ENCODE data around the gene EYA3.
A peak's percentile ranks its signal among the peaks of the same experiment; 100 is the strongest.

Gene EYA3

DNA sequence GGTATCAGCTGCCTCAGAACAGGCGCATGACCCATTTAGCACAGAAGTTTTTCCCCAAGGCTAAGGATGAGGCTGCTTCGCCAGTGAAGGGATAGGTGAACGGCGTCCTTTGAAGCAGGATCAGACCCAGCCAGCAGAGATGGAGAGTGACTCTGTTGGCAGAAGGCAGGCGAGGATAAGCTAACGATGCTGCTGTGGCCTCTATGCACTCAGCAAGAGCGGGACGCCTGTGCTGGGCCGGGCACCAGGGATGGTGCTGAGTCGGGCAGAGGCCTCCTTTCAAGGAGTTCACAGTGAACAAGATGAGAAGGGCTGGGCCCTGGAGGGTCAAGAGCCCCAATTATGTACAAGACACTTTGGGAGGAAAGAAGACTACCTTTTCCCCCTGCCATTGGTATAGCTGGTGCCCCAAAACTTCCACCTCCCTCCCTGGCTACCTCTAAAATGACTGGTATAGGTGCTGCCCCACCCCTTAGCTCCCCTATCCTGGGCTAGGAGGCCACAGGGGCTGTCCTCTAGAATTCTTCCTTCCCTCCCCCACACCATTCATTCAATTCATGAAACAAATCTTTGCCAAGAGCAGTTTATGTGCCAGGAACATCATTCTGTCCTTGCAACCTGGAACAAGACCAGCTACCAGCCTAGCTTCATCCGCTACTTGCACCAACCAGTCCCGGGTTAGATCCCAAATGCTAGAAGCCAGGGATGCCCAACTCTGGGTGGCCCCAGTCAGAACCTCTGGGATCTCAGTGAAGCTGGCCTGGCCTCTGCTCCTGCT lies 121.1 kb downstream of the EYA3 start:
- no peak for DNase-seq

DNA sequence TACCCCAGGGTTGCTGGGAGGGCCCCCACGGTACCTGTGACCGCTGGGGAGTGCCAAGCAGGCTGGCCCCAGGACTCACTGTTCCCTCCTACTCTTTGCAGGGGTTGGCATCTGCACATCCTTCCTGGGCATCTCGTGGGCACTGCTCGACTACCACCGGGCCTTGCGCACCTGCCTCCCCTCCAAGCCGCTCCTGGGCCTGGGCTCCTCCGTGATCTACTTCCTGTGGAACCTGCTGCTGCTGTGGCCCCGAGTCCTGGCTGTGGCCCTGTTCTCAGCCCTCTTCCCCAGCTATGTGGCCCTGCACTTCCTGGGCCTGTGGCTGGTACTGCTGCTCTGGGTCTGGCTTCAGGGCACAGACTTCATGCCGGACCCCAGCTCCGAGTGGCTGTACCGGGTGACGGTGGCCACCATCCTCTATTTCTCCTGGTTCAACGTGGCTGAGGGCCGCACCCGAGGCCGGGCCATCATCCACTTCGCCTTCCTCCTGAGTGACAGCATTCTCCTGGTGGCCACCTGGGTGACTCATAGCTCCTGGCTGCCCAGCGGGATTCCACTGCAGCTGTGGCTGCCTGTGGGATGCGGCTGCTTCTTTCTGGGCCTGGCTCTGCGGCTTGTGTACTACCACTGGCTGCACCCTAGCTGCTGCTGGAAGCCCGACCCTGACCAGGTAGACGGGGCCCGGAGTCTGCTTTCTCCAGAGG lies 121.9 kb downstream of the EYA3 start:
- DNase-seq = no peak

DNA sequence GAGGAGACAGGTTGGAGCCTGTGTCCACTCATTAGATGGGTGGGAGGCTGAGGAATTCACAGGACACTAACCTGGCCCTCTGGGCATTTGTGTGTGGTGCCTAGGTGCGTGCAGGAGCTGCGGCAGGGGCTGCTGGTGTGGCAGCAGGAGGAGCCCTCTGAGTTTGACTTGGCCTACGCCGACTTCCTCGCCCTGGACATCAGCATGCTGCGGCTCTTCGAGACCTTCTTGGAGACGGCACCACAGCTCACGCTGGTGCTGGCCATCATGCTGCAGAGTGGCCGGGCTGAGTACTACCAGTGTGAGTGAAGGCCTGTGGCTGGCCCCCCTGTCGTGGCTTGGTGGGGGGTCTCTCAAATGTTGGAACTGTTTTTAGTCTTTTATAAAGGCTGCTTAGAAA lies 125.0 kb downstream of the EYA3 start:
- no peak for DNase-seq

DNA sequence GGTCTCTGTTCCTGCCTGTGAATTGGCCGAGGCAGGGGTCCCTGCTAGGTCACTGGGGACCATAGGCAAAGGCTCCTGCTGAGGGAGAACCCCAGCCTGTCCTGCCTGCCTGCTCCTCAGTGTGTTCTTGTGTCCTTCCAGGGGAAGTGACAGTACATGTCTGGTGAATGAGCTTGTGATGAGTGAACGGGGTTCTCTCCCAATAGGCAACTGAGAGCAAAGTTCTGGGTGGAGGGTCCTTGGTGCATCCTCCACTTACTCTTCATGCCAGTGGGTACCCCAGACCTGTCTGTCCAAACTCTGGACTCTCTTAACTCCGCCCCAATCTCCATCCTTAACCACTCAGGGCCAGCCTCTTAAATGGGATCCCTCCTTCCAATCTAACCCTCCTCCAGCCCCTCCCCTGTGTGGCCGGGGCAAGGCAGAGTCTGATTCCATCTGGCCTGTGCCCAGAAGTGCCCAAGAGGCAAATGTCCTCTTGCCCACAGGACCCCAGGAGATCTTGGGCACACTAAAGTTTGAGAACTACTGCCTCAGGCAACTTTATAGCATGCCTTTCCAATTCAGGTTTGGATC lies 126.7 kb downstream of the EYA3 start:
- DNase-seq = no peak

DNA sequence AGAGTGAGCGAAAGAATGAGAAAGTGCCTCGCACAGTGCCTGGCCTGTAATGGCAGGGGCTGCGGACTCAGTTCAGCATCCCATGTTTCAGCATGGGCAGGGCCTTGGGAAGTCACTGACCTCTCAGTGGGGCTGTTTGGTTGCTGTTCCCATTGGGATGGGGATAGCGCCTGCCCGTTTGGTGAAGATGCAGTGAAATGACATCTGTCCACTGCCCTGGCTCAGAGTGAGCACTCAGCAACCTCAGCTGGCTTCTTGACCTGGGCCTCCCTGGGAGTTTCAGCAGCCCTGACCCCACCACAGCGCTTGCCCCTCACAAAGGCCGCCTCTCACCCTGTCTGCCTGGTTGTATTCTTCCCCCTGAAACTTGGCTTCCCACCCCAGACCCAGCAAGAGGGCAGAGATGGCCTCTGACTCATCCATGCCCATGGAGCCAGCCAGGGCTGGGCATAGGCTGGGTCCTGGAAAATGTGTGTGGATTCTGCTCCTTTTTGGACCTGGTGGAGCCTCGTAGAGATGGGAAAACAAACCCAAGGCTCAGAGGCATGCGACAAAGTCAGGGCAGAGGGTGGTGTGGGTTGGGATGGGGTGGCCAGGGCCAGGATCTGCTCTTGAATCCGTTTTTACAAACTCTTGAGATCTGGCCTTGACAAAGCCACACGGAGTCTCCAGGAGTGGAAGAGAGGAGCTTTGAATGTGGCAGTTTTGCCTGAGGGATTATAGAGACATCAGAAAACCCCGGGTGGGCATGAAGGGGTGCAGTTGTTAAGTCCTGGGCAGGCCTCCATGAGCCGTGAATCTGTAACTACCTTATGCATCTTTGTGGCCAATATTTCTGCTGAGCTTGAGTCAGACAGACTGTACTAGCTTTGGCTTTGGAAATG lies 127.4 kb downstream of the EYA3 start:
- DNase-seq = no peak

DNA sequence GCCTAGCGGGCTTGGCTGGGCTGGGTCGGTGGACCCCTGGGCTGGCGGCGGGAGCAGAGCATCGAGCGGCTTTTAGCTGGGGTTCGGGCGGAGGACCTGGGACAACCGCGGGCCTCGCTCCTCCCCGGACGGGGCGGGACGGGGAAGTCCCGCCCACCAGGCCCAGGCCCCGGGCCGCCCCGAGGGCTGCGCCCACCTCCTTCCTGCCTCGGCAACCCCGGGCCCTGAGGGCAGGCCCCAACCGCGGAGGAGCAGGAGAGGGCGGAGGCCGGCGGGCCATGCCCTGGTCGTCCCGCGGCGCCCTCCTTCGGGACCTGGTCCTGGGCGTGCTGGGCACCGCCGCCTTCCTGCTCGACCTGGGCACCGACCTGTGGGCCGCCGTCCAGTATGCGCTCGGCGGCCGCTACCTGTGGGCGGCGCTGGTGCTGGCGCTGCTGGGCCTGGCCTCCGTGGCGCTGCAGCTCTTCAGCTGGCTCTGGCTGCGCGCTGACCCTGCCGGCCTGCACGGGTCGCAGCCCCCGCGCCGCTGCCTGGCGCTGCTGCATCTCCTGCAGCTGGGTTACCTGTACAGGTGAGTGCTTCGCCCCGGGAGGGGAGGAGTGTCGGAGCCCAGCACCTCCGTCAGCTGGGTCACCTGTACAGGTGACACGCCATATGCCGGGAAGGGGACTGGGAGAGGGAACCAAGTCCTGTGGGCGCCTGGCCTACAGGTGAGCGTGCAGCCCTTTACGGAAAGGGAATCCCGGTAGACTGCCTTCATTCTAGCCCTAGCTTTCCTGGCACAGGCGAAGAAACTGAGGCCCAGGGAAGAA lies 128.4 kb downstream of the EYA3 start, which contains the start of gene XKR8:
Gene XKR8 (plus strand): TSS at position 182 of the 812 bp plus-strand sequence. CDS start 97 bp downstream, at position 279.
- peak; percentile 70 to 91 (median 75) for DNase-seq

DNA sequence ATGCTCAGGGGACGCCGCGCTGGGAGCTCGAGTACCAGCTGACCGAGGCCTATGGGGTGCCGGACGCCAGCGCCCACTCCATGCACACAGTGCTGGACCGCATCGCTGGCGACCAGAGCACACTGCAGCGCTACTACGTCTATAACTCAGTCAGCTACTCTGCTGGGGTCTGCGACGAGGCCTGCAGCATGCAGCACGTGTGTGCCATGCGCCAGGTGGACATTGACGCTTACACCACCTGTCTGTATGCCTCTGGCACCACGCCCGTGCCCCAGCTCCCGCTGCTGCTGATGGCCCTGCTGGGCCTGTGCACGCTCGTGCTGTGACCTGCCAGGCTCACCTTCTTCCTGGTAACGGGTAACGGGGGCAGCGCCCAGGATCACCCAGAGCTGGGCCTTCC lies 129.9 kb downstream of the EYA3 start:
- no peak for DNase-seq

DNA sequence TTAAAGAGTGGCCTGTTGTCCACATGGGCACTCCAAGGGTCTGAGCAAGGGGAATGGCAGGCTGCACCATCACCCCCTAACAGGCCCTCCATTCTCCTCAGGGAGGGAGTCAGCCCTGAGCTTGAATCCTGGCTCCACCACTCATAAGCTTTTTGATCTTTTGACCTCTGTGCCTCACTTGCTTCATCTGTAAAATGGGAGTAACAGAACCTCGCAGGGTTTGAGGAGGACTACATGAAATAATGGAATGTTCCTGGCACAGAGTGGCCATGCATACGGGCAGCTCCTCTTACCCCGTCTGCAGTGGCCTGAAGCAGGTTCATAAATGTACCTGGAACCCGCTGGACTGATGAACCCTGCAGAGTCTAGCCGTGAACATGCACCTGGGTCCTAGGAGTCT lies 130.8 kb downstream of the EYA3 start:
- no peak for DNase-seq

DNA sequence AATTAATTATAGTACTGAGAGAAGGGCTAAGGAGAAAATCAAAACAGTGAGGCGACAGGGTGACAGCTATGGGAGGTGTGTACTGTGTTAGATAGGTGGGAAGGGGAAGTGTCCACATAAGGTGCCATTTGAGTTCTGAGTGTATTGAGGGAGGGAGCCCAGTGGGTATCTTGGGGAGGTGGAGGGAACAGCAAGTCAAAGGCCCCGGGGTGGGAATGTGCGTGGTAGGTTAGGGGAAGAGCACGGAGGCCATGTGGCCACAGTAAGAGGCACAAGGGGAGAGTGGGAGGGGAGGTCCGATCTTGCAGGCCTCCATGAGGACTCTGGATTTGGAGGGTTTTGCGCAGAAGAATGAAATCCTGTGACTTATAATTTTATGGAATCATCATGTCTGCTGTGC lies 131.6 kb downstream of the EYA3 start:
- DNase-seq = no peak

DNA sequence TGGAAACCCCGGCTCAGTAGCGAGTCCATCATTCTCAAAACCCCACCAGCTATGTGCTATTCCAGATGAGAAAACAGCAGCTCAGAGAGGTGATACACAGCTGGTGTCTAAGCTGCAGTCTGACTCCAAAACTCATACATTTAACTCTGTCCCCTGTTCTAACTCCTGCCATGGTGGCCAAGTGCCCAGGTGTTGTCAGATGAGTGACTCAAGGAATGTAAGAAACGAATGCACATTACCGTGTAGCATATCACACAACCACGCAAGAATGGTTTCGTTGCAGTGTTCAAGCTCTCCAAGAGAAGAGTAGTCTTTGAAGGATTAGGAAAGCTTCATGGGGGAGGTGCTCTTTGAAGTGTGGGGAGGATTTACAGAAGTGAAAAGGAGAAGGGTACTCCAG lies 133.3 kb downstream of the EYA3 start:
- DNase-seq = no peak

DNA sequence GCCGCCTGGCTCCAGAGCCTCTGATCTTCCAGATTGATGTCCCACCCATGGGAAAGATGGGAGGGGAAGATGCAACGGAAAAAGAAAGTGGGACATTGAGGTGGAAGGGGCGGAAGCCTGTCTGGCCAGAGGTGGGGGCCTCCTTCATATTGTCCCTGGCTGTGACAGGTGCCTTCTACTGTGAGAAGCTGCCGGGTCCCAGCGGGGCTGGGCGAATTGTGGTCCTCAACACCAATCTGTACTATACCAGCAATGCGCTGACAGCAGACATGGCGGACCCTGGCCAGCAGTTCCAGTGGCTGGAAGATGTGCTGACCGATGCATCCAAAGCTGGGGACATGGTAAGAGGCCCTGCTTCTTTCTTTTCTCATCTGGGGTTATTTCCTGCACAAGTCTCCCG lies 134.2 kb downstream of the EYA3 start:
- no peak for DNase-seq

DNA sequence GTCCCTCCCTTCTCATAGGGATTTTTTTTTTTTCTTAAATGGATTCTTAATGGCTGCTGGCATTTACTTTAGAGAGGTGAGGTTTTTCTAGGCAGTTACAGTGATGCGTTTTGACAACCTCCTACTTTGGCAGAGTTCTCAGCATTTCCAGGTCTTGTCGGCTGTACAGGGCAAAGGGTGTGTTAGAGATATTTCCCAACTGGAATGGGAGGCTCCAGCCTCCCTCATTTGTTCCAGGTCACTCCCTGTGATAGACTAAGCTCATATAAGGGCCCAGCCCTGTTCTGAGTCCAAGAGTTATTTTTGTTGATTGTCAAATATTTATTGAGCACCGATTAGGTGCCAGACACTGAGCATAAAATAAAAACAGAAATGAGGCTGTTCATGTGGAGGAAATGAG lies 136.3 kb downstream of the EYA3 start:
- no peak for DNase-seq

DNA sequence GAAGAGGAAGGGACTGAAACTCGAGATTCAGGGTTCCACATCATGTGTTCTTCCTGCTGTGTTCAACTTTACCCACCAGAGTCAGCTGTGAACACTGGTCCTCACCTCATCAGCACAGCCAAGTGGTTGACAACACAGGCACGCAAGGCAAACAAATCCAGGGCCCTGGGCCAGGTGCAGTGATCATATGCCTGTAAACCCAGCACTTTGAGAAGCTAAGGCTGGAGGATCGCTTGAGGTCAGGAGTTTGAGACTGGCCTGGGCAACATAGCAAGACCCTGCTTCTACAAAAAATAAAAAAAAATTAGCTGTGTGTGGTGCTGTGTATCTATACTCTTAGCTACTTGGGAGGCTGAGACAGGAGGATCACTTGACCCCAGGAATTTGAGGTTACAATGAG lies 137.0 kb downstream of the EYA3 start:
- no peak for DNase-seq

DNA sequence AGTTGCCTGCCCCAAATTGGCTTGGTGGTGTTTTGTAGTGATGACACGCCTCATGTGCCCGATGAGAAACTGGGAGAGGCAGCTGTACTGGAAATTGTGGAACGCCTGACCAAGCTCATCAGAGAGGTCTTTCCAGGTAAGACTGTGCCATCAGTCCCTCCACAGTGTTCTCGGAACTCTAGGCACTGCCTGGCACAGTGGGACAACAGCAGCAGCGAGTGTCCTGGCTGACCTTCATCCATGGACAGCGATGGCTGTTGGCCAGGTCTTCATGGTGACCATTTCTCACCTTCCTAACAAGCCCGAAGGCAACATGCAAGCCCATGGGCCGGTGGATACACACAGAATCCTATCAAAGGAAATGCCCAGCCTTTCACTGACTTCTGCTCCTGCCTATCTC lies 139.4 kb downstream of the EYA3 start:
- DNase-seq = no peak

DNA sequence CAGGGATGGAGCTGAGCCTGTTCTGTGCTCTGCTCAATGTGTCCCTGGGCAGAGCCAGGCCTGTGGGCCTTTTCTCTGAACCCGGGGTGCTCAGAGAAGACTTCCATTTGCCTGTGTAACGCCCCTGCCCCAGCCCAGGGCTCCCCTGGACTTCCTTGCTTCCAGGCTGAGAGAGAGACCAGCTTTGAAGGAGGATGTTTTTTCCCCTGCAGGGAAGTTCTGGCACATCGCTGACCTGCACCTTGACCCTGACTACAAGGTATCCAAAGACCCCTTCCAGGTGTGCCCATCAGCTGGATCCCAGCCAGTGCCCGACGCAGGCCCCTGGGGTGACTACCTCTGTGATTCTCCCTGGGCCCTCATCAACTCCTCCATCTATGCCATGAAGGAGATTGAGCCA lies 143.4 kb downstream of the EYA3 start:
- no peak for DNase-seq

DNA sequence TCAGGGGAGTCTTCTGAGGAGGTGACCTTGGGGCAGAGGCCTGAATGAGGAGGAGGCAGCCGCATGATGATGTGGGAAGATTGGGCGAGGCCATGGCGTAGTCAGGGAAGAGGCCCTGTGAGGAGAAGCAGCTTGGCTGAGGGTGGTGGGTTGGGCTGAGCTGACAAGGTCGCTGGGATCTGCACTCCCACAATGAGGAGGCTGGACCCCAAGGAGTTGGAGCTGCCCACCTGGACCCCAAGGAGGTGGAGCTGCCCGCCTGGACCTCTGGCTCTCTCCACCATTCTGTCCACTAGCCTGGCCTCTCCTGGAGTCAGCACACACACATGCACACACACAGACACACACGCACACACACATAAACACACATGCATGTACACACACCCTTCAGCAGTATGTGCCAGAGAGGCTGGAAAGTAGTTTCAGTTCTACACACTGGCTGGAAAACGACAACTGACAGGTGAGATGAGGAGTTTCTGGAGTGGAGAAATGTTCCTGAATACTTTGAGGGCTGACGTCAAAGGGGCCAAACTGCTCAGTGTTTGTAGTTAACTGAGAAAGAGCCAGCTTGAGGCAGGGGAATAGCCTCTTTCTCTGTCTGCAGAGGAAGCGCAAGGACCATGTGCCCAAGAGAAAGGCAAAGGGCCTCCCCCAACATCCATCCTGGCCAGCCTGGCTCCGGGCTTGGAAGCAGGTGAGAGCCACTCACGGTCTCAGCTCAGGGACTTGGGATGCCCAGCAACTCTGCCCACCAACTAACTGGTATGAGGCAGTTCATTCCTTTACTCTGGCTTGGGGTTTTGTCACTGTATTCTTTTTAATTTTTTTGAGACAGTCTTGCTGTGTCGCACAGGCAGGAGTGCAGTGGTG lies 146.5 kb downstream of the EYA3 start:
- DNase-seq = no peak

DNA sequence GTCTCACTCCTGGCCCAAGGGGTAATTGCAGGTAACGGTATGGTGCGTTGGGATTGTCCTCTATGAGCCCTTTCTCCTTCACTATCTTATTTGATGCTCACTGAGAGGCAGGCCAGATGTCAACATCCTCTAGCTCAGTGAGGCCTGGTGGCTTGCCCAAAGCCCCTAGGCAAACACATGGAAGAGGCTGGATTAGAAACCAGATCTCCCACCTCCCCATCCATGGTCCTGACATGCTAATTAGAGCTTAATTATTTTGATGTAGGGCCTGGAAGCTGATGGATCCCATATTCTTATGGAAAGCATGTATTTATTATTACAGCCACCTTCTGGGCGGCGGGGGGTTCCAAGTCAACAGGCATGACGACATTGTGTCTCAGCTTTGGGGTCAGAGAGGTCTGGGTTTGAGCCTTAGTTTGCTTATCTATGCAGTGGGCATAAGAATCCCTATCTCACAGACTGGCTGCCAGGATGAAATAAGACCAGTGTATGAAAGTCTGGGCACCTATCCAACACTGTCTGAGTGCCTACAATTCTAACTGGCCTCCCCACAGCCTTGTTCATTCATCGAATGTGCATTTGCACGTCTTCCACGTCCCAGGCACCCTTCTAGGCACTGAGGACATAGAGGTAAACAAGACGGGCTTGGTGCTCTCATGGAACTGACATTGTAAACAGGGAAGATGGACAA lies 147.4 kb downstream of the EYA3 start:
- DNase-seq = no peak

DNA sequence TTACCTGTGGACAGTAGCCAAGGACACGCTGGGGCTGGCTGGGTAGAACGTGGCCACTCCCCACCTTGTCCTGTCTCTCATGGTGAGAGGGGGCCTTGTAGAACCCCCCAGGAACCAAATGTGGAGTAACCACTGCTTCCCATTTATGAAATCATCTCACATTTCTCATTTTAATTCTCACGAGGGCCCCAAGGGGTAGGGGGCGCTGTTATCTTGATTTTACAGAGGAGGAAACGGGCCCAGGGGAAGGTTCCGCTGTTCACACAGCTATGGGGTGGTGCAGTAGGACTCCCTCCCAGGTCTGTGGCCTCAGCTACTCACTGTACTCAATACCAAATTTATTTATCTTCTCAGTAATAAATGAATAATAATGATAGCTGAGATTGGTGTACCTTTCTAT lies 148.1 kb downstream of the EYA3 start:
- DNase-seq = peak; percentile 23 to 81 (median 59)

DNA sequence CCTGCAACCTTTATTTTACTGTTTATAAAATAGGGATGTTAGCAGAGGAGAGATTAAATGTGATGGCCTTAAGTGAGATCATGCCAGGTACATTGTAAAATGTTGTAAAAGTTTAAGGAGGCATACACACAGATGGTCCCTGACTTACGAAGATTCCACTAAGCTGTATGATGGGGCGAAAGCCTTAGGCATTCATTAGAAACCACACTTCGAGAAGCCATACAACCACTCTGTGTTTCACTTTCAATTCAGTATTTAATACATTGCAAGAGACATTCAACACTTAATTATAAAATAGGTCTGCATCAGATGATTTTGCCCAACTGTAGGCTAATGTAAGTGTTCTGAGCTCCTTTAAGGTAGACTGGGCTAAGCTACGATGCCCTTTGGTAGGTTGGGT lies 149.9 kb downstream of the EYA3 start:
- no peak for DNase-seq

DNA sequence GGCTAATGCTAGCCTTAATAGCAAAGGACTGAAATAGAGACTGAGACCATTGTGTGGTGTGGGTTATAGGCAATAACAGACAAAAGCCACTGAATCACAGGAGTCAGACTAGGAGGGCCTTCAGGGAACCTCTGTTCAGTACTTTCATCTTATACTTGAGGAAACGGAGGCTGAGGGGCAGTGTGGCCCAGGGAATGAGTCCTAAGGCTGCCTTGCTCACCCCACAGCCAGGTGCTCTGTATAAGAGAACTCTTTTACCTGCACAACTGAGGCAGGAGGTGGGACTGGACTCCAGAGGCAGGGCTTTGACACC lies 150.9 kb downstream of the EYA3 start:
- no peak for DNase-seq

DNA sequence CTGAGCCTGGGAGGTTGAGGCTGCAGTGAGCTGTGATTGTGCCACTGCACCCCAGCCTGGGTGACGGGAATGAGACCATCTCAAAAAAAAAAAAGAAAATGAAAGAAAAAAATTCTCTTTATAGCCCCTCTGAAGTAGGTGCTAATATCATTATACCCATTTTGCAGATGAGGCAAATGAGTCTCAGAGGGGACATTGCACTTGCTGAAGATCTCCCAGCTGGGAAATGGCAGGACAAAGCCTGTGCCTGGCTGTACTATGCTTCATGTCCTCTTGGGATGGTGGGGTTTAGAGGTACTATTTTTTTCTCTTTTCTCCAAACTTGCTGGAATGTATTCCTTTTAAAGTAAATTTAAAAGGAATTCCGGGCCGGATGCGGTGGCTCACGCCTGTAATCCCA lies 152.0 kb downstream of the EYA3 start:
- no peak for DNase-seq
